ENCODE data around the gene SIGLEC1.

Gene SIGLEC1

GRCh38 chr20:3733119-3733995 is 21.0 kb upstream of the SIGLEC1 start:
- Histone ChIP-seq H3K79me2 (ENCODE audit: control insufficient read depth, insufficient read depth, low read length, unreplicated experiment) (no peaks in the 10 kb centered on the region), H2AFZ (ENCODE audit: low read length, unreplicated experiment) (no peak overlapping the region), H3K4me1 (ENCODE audit: control insufficient read depth, insufficient read depth, low read length, unreplicated experiment) (no peaks in the 10 kb centered on the region), H3K4me3 (ENCODE audit: low read depth, low read length) (no peak overlapping the region), H3K36me3 (ENCODE audit: insufficient read depth, low read length) (no peaks in the 10 kb centered on the region), H3K27ac (ENCODE audit: low read depth, low read length) (no peak overlapping the region), H3K27me3 (ENCODE audit: insufficient read depth, low read length) (peaks cover 29% of the 10 kb centered on the region)

- H2AFZ ChIP-seq (ENCODE audit: low read length, unreplicated experiment) = no peak within 1 kb of the TSS
- H3K79me2 ChIP-seq (ENCODE audit: control insufficient read depth, insufficient read depth, low read length, unreplicated experiment) = no peaks in the 10 kb centered on the region
- no peak within 1 kb of the TSS for H3K4me3 ChIP-seq (ENCODE audit: low read depth, low read length)
- no peaks in the 10 kb centered on the region for H3K36me3 ChIP-seq (ENCODE audit: insufficient read depth, low read length)
- peaks cover 7% of the 10 kb centered on the region for H3K4me1 ChIP-seq (ENCODE audit: control insufficient read depth, insufficient read depth, low read length, unreplicated experiment)
- no peak within 1 kb of the TSS for H3K27ac ChIP-seq (ENCODE audit: low read depth, low read length)
- H3K27me3 ChIP-seq (ENCODE audit: insufficient read depth, low read length) = peaks cover 29% of the 10 kb centered on the region
These were observed 20.1 kb upstream of the SIGLEC1 start, which contains the start of gene HSPA12B for GRCh38 chr20:3732327-3733118. TSS of gene HSPA12B (plus strand) at chr20:3732685. CDS start at chr20:3738675, 5,990 bp downstream.

- H2AFZ ChIP-seq (ENCODE audit: low read length, unreplicated experiment) = no peak overlapping the region
- no peaks in the 10 kb centered on the region for H3K79me2 ChIP-seq (ENCODE audit: control insufficient read depth, insufficient read depth, low read length, unreplicated experiment)
- H3K4me1 ChIP-seq (ENCODE audit: control insufficient read depth, insufficient read depth, low read length, unreplicated experiment) = peaks cover 9% of the 10 kb centered on the region
- no peaks in the 10 kb centered on the region for H3K36me3 ChIP-seq (ENCODE audit: insufficient read depth, low read length)
- H3K4me3 ChIP-seq (ENCODE audit: low read depth, low read length) = no peak overlapping the region
- peaks cover 29% of the 10 kb centered on the region for H3K27me3 ChIP-seq (ENCODE audit: insufficient read depth, low read length)
- H3K27ac ChIP-seq (ENCODE audit: low read depth, low read length) = no peak overlapping the region
These were observed 19.5 kb upstream of the SIGLEC1 start for GRCh38 chr20:3731944-3732326.

- H3K27ac ChIP-seq (ENCODE audit: low read depth, low read length) = no peak overlapping the region
- peaks cover 9% of the 10 kb centered on the region for H3K4me1 ChIP-seq (ENCODE audit: control insufficient read depth, insufficient read depth, low read length, unreplicated experiment)
- no peaks in the 10 kb centered on the region for H3K36me3 ChIP-seq (ENCODE audit: insufficient read depth, low read length)
- no peak overlapping the region for H3K4me3 ChIP-seq (ENCODE audit: low read depth, low read length)
- H2AFZ ChIP-seq (ENCODE audit: low read length, unreplicated experiment) = no peak overlapping the region
- no peaks in the 10 kb centered on the region for H3K79me2 ChIP-seq (ENCODE audit: control insufficient read depth, insufficient read depth, low read length, unreplicated experiment)
- peaks cover 29% of the 10 kb centered on the region for H3K27me3 ChIP-seq (ENCODE audit: insufficient read depth, low read length)
These were observed 18.6 kb upstream of the SIGLEC1 start for GRCh38 chr20:3730803-3731672.

GRCh38 chr20:3729811-3730540 is 17.6 kb upstream of the SIGLEC1 start:
- Histone ChIP-seq H3K4me3 (ENCODE audit: low read depth, low read length) (no peak overlapping the region), H2AFZ (ENCODE audit: low read length, unreplicated experiment) (no peak overlapping the region), H3K4me1 (ENCODE audit: control insufficient read depth, insufficient read depth, low read length, unreplicated experiment) (peaks cover 9% of the 10 kb centered on the region), H3K27ac (ENCODE audit: low read depth, low read length) (no peak overlapping the region), H3K27me3 (ENCODE audit: insufficient read depth, low read length) (peaks cover 30% of the 10 kb centered on the region), H3K36me3 (ENCODE audit: insufficient read depth, low read length) (no peaks in the 10 kb centered on the region), H3K79me2 (ENCODE audit: control insufficient read depth, insufficient read depth, low read length, unreplicated experiment) (no peaks in the 10 kb centered on the region)

- H3K36me3 ChIP-seq (ENCODE audit: insufficient read depth, low read length) = no peaks in the 10 kb centered on the region
- H2AFZ ChIP-seq (ENCODE audit: low read length, unreplicated experiment) = no peak overlapping the region
These were observed 17.0 kb upstream of the SIGLEC1 start for GRCh38 chr20:3729378-3729777.

GRCh38 chr20:3728876-3729275 is 16.5 kb upstream of the SIGLEC1 start:
- Histone ChIP-seq H3K27ac (ENCODE audit: low read depth, low read length) (no peak overlapping the region), H3K27me3 (ENCODE audit: insufficient read depth, low read length) (peaks cover 38% of the 10 kb centered on the region), H3K79me2 (ENCODE audit: control insufficient read depth, insufficient read depth, low read length, unreplicated experiment) (no peaks in the 10 kb centered on the region), H3K4me3 (ENCODE audit: low read depth, low read length) (no peak overlapping the region), H3K4me1 (ENCODE audit: control insufficient read depth, insufficient read depth, low read length, unreplicated experiment) (peaks cover 9% of the 10 kb centered on the region), H3K36me3 (ENCODE audit: insufficient read depth, low read length) (no peaks in the 10 kb centered on the region), H2AFZ (ENCODE audit: low read length, unreplicated experiment) (no peak overlapping the region)

More at GRCh38 chr20:3729378-3729777, 17.0 kb upstream of the SIGLEC1 start:
- Histone ChIP-seq H3K4me3 (ENCODE audit: low read depth, low read length) (no peak overlapping the region), H3K27ac (ENCODE audit: low read depth, low read length) (no peak overlapping the region), H3K4me1 (ENCODE audit: control insufficient read depth, insufficient read depth, low read length, unreplicated experiment) (peaks cover 9% of the 10 kb centered on the region), H3K79me2 (ENCODE audit: control insufficient read depth, insufficient read depth, low read length, unreplicated experiment) (no peaks in the 10 kb centered on the region), H3K27me3 (ENCODE audit: insufficient read depth, low read length) (peaks cover 36% of the 10 kb centered on the region)

GRCh38 chr20:3728354-3728753 is 16.0 kb upstream of the SIGLEC1 start:
- H3K27ac ChIP-seq (ENCODE audit: low read depth, low read length) = no peak overlapping the region
- no peaks in the 10 kb centered on the region for H3K79me2 ChIP-seq (ENCODE audit: control insufficient read depth, insufficient read depth, low read length, unreplicated experiment)
- no peak overlapping the region for H3K4me3 ChIP-seq (ENCODE audit: low read depth, low read length)
- H3K4me1 ChIP-seq (ENCODE audit: control insufficient read depth, insufficient read depth, low read length, unreplicated experiment) = peaks cover 9% of the 10 kb centered on the region
- no peak overlapping the region for H2AFZ ChIP-seq (ENCODE audit: low read length, unreplicated experiment)
- H3K27me3 ChIP-seq (ENCODE audit: insufficient read depth, low read length) = peaks cover 37% of the 10 kb centered on the region
- no peaks in the 10 kb centered on the region for H3K36me3 ChIP-seq (ENCODE audit: insufficient read depth, low read length)

GRCh38 chr20:3727401-3728021 is 15.1 kb upstream of the SIGLEC1 start:
- H3K27me3 ChIP-seq (ENCODE audit: insufficient read depth, low read length) = peaks cover 29% of the 10 kb centered on the region
- H2AFZ ChIP-seq (ENCODE audit: low read length, unreplicated experiment) = peak overlapping the region; percentile 84
- H3K4me3 ChIP-seq (ENCODE audit: low read depth, low read length) = peak overlapping the region; percentile 67
- no peaks in the 10 kb centered on the region for H3K79me2 ChIP-seq (ENCODE audit: control insufficient read depth, insufficient read depth, low read length, unreplicated experiment)
- no peaks in the 10 kb centered on the region for H3K36me3 ChIP-seq (ENCODE audit: insufficient read depth, low read length)
- peaks cover 9% of the 10 kb centered on the region for H3K4me1 ChIP-seq (ENCODE audit: control insufficient read depth, insufficient read depth, low read length, unreplicated experiment)
- H3K27ac ChIP-seq (ENCODE audit: low read depth, low read length) = no peak overlapping the region

Data from ACC112 (cell line).